WTC11 (cell line): ENCODE results near the gene USF2.

ENCODE experiments used
- ELF4 ChIP-seq: sonication (generic); formaldehyde crosslinking; IDR thresholded peaks from 2 replicates; pipeline ENCODE4 v1.8.1; 2022; ENCODE audit warnings: low read depth, mild to moderate bottlenecking, moderate library complexity, missing genetic modification reagents
- HMGA2 ChIP-seq: fragments of 250-450 bp; sonication (Bioruptor Pico); IDR thresholded peaks from 2 replicates; pipeline ENCODE4 v1.4.0; 2021; ENCODE audit warnings: mild to moderate bottlenecking, moderate library complexity
- NR3C1 ChIP-seq: sonication (generic); formaldehyde crosslinking; conservative IDR thresholded peaks from 2 replicates; pipeline ENCODE4 v1.8.1; 2023; ENCODE audit warnings: low read depth, mild to moderate bottlenecking, missing genetic modification reagents
- RELA ChIP-seq: sonication (generic); formaldehyde crosslinking; IDR thresholded peaks from 2 replicates; pipeline ENCODE4 v1.8.1; 2022; ENCODE audit warnings: missing genetic modification reagents, mild to moderate bottlenecking, borderline replicate concordance
- SMAD3 ChIP-seq: sonication (generic); formaldehyde crosslinking; IDR thresholded peaks from 2 replicates; pipeline ENCODE4 v1.8.0; 2022; ENCODE audit warnings: missing genetic modification reagents, mild to moderate bottlenecking, borderline replicate concordance
- TEAD4 ChIP-seq: sonication (generic); formaldehyde crosslinking; IDR thresholded peaks from 2 replicates; pipeline ENCODE4 v1.8.0; 2022; ENCODE audit warnings: mild to moderate bottlenecking, missing genetic modification reagents
- TF ChIP-seq, protein P1 (sequence below): fragments of 200-600 bp; IDR thresholded peaks from 2 replicates; pipeline ENCODE4 v1.8.0; 2022; ENCODE audit warnings: antibody characterized with exemption
- TF ChIP-seq, protein P2 (sequence below): sonication (generic); formaldehyde crosslinking; IDR thresholded peaks from 2 replicates; pipeline ENCODE4 v1.8.0; 2022; ENCODE audit warnings: mild to moderate bottlenecking, missing genetic modification reagents
- TF ChIP-seq, protein P3 (sequence below): sonication (generic); formaldehyde crosslinking; IDR thresholded peaks from 2 replicates; pipeline ENCODE4 v1.8.0; 2022; ENCODE audit warnings: mild to moderate bottlenecking, missing genetic modification reagents
- TF ChIP-seq, protein P4 (sequence below): sonication (generic); formaldehyde crosslinking; IDR thresholded peaks from 2 replicates; pipeline ENCODE4 v1.8.1; 2023; ENCODE audit warnings: mild to moderate bottlenecking, missing genetic modification reagents, moderate library complexity
- TF ChIP-seq, protein P5 (sequence below): sonication (generic); formaldehyde crosslinking; IDR thresholded peaks from 2 replicates; pipeline ENCODE4 v1.8.1; 2023; ENCODE audit warnings: mild to moderate bottlenecking, missing genetic modification reagents, borderline replicate concordance

DNA sequence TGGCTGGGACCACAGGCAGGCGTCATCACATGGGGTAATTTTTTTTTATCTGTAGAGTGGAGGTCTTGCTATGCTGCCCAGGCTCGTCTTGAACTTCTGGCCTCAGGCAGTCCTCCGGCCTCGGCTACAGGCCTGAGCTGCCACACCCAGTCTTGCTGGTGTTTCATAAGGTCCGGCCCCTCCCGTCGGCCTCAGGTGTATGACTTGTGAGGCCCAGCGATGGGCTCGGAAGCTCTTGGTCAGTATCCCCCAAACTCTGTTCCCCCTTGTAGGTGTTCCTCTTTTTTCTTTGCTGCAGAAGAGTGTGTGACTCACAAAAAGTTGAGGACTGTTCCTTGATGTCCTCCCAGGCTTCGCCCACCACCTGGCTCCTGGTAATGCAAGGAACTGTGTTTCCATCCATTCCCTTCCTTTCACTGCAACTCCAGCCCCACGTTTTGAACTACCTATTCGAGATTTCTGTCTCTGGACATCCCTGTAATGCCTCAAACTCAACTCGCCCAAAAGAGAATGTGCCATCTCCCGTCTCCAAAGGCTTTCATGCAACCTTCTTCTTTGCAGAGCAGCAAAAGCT lies 5.0 kb downstream of the USF2 start:
- TF ChIP-seq, protein P1, sequence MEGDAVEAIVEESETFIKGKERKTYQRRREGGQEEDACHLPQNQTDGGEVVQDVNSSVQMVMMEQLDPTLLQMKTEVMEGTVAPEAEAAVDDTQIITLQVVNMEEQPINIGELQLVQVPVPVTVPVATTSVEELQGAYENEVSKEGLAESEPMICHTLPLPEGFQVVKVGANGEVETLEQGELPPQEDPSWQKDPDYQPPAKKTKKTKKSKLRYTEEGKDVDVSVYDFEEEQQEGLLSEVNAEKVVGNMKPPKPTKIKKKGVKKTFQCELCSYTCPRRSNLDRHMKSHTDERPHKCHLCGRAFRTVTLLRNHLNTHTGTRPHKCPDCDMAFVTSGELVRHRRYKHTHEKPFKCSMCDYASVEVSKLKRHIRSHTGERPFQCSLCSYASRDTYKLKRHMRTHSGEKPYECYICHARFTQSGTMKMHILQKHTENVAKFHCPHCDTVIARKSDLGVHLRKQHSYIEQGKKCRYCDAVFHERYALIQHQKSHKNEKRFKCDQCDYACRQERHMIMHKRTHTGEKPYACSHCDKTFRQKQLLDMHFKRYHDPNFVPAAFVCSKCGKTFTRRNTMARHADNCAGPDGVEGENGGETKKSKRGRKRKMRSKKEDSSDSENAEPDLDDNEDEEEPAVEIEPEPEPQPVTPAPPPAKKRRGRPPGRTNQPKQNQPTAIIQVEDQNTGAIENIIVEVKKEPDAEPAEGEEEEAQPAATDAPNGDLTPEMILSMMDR: no peak
- TF ChIP-seq RELA (CRISPR knock-in tag) (no peak), TEAD4 (CRISPR knock-in tag) (no peak), SMAD3 (no peak), ELF4 (CRISPR knock-in tag) (no peak), HMGA2 (CRISPR knock-in tag) (no peak), NR3C1 (CRISPR knock-in tag) (no peak)
- TF ChIP-seq, protein P2, sequence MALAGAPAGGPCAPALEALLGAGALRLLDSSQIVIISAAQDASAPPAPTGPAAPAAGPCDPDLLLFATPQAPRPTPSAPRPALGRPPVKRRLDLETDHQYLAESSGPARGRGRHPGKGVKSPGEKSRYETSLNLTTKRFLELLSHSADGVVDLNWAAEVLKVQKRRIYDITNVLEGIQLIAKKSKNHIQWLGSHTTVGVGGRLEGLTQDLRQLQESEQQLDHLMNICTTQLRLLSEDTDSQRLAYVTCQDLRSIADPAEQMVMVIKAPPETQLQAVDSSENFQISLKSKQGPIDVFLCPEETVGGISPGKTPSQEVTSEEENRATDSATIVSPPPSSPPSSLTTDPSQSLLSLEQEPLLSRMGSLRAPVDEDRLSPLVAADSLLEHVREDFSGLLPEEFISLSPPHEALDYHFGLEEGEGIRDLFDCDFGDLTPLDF (CRISPR knock-in tag): no peak
- TF ChIP-seq, protein P3, sequence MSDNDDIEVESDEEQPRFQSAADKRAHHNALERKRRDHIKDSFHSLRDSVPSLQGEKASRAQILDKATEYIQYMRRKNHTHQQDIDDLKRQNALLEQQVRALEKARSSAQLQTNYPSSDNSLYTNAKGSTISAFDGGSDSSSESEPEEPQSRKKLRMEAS: no peak
- TF ChIP-seq, protein P4, sequence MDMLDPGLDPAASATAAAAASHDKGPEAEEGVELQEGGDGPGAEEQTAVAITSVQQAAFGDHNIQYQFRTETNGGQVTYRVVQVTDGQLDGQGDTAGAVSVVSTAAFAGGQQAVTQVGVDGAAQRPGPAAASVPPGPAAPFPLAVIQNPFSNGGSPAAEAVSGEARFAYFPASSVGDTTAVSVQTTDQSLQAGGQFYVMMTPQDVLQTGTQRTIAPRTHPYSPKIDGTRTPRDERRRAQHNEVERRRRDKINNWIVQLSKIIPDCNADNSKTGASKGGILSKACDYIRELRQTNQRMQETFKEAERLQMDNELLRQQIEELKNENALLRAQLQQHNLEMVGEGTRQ (CRISPR knock-in tag): no peak
- TF ChIP-seq, protein P5, sequence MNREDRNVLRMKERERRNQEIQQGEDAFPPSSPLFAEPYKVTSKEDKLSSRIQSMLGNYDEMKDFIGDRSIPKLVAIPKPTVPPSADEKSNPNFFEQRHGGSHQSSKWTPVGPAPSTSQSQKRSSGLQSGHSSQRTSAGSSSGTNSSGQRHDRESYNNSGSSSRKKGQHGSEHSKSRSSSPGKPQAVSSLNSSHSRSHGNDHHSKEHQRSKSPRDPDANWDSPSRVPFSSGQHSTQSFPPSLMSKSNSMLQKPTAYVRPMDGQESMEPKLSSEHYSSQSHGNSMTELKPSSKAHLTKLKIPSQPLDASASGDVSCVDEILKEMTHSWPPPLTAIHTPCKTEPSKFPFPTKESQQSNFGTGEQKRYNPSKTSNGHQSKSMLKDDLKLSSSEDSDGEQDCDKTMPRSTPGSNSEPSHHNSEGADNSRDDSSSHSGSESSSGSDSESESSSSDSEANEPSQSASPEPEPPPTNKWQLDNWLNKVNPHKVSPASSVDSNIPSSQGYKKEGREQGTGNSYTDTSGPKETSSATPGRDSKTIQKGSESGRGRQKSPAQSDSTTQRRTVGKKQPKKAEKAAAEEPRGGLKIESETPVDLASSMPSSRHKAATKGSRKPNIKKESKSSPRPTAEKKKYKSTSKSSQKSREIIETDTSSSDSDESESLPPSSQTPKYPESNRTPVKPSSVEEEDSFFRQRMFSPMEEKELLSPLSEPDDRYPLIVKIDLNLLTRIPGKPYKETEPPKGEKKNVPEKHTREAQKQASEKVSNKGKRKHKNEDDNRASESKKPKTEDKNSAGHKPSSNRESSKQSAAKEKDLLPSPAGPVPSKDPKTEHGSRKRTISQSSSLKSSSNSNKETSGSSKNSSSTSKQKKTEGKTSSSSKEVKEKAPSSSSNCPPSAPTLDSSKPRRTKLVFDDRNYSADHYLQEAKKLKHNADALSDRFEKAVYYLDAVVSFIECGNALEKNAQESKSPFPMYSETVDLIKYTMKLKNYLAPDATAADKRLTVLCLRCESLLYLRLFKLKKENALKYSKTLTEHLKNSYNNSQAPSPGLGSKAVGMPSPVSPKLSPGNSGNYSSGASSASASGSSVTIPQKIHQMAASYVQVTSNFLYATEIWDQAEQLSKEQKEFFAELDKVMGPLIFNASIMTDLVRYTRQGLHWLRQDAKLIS (CRISPR knock-in tag): no peak
